ENCODE data around the gene LRRC53.

Gene LRRC53

GRCh38 chr1:74480068-74480467 lies 32.3 kb downstream of the LRRC53 start:
- in situ Hi-C loops (cut with HindIII; ENCODE audit: low sequenced_read_pairs) = no loop called here
- DNase-seq (ENCODE audit: low read depth, low spot score) = no peak
- H3K4me3 ChIP-seq (ENCODE audit: low read depth, low read length) = no peak overlapping the region
- no peak for TF ChIP-seq CTCF (IDR thresholded peaks at IDR 0.05; ENCODE audit: low read depth, low read length)

GRCh38 chr1:74478979-74479378 lies 33.4 kb downstream of the LRRC53 start:
- H3K4me3 ChIP-seq (ENCODE audit: low read depth, low read length) = no peak overlapping the region
- in situ Hi-C loops (cut with HindIII; ENCODE audit: low sequenced_read_pairs) = no loop called here
- TF ChIP-seq CTCF (IDR thresholded peaks at IDR 0.05; ENCODE audit: low read depth, low read length) = no peak

GRCh38 chr1:74474585-74474984 lies 37.8 kb downstream of the LRRC53 start:
- in situ Hi-C loops (cut with HindIII; ENCODE audit: low sequenced_read_pairs) = no loop called here
- no peak overlapping the region for H3K4me3 ChIP-seq (ENCODE audit: low read depth, low read length)
- no peak for TF ChIP-seq CTCF (IDR thresholded peaks at IDR 0.05; ENCODE audit: low read depth, low read length)
- DNase-seq (ENCODE audit: low read depth, low spot score) = no peak

More at GRCh38 chr1:74478979-74479378, 33.4 kb downstream of the LRRC53 start:
- DNase-seq (ENCODE audit: low read depth, low spot score) = no peak

GRCh38 chr1:74471470-74471869 lies 40.9 kb downstream of the LRRC53 start:
- no peak for TF ChIP-seq CTCF (IDR thresholded peaks at IDR 0.05; ENCODE audit: low read depth, low read length)
- DNase-seq (ENCODE audit: low read depth, low spot score) = no peak
- in situ Hi-C loops (cut with HindIII; ENCODE audit: low sequenced_read_pairs) = no loop called here
- no peak overlapping the region for H3K4me3 ChIP-seq (ENCODE audit: low read depth, low read length)

- H3K4me3 ChIP-seq (ENCODE audit: low read depth, low read length) = no peak overlapping the region
- no peak for DNase-seq (ENCODE audit: low read depth, low spot score)
- in situ Hi-C loops (cut with HindIII; ENCODE audit: low sequenced_read_pairs) = no loop called here
- no peak for TF ChIP-seq CTCF (IDR thresholded peaks at IDR 0.05; ENCODE audit: low read depth, low read length)
Observed at GRCh38 chr1:74470936-74471335, 41.5 kb downstream of the LRRC53 start.

GRCh38 chr1:74470251-74470650 lies 42.2 kb downstream of the LRRC53 start:
- no peak for DNase-seq (ENCODE audit: low read depth, low spot score)
- H3K4me3 ChIP-seq (ENCODE audit: low read depth, low read length) = no peak overlapping the region
- no peak for TF ChIP-seq CTCF (IDR thresholded peaks at IDR 0.05; ENCODE audit: low read depth, low read length)
- in situ Hi-C loops (cut with HindIII; ENCODE audit: low sequenced_read_pairs) = no loop called here
